GM10847 (cell line): ENCODE measurements around the gene PAGE1.

Source experiments
- POLR2A ChIP-seq: IDR thresholded peaks from 2 replicates; pipeline ENCODE4 v1.6.1; 2011; ENCODE audit not compliant: insufficient read length; ENCODE audit errors: extremely low read depth

PAGE1 gene

DNA sequence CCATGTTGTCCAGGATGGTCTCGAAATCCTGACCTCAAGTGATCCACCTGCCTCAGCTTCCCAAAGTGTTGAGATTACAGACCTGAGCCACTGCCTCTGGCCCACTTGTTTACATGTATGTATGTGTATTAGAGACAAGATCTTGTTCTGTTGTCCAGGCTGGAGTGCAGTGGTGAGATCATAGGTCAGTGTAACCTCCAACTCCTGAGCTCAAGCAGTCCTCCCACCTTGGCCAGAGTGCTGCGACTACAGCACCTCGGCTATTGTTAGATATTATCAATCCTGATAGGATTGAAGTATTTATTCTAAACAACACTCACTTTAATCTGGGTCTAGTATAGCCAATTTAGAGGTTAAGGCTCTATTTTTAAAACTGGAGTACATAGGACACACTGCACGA, 36.0 kb downstream of the PAGE1 start:
- TF ChIP-seq POLR2A: no peak

DNA sequence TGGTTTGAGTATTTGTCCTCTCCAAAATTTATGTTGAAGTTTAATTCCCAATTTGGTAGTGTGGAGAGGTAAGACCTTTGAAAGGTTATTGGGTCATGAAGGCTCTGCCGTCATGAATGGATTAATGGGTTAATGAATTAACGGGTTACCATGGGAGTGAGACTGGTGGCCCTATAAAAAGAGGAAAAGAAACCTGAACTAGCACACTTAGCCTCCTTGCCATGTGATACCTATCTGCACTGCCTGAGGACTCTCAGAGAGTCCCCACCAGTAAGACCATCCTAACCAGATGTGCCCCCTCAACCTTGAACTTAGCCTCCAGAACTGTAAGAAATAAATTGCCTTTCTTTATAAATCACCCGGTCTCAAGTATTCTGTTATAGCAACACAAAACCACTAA, 39.3 kb downstream of the PAGE1 start:
- no peak for TF ChIP-seq POLR2A

DNA sequence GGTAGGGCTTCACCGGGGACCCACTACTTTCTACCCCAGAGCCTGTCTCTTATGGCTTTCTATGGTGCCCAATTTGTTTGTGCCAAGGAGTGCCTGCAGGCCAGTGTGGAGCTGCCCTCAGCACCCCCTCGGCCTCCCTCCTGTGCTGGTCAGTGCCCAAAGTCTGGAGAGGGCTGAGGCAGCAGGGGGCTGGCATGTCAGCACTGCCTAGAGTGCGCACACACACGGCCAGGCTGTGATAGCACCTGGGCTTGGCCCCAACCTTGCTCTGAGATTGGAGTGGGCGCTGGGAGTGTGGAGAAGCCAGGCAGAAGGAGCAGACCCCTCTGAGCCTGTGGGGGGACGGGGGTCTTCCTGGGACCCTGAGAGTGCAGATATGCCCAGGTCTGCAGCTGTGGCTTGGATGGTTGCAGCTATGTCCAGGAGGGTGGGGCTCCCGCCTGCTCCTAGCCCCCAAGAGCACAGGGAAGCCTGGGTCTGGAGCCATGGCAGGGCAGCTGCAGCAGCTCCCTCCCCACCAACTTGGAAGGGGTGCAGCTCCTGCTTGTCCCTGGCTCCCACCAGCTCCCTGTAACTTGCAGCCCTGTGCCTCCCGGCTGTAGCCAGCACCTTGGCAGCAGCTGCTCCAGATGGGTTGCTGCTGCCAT, 50.7 kb downstream of the PAGE1 start:
- TF ChIP-seq POLR2A: no peak
